Umbilical cord (tissue), 2 donors: ENCODE measurements around the gene CRLF3. TPM values are rescaled to one million over a fixed set of nuclear protein-coding genes. Genes with fewer than 3 reads are reported as not detected.
"Not testable (repeated sequence)": the region's sequence is repeated elsewhere in the genome, so short reads cannot be mapped to it uniquely, and the experiment has no call there.

Experiments used
- DNase-seq: peaks from one replicate; pipeline ENCODE4 v3.0.0-alpha.2; 2015; ENCODE audit warnings: low spot score
- total RNA-seq: library from RNA; depleted of rRNA; stranded (reverse); fragments of >200 nt; gene quantifications from one replicate; pipeline ENCODE4 v1.2.3, GENCODE V29; 2014; ENCODE audit warnings: low replicate concordance; ENCODE audit not compliant: insufficient read depth

CRLF3 gene, protein sequence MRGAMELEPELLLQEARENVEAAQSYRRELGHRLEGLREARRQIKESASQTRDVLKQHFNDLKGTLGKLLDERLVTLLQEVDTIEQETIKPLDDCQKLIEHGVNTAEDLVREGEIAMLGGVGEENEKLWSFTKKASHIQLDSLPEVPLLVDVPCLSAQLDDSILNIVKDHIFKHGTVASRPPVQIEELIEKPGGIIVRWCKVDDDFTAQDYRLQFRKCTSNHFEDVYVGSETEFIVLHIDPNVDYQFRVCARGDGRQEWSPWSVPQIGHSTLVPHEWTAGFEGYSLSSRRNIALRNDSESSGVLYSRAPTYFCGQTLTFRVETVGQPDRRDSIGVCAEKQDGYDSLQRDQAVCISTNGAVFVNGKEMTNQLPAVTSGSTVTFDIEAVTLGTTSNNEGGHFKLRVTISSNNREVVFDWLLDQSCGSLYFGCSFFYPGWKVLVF
- 4.6 TPM for total RNA-seq

DNA sequence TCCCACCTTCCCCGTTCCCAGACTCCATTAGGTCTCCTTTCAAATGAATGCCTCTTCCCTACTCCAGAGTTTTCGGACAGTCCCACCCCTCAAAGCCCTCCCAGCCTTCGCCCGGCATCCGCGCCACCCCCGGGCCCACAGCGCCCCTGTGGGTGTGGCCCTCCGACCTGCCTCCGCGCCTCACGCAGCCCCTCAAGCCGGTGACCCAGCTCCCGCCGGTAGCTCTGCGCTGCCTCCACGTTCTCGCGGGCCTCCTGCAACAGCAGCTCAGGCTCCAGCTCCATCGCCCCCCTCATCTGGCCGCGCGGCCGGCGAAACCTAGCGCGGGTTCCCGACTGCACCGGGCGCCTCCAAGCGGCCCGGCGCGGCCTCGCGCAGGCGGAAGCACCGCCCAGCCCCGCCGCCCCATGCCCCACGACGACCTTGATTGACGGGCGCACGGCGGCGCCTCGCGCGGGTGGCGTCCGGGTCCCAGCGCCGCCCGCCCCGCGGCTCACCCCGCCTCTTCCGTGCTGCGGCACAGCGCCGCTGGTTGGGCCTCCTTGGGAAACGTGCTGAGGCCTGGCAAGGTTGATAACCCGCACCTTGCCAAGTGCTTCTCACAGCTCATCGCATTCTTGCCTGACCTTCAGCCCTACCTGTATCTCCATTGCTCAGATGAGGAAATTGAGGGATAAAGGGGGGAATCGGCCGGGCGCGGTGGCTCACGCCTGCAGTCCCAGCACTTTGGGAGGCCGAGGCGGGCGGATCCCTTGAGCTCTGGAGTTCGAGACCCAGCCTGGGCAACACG lies at the start of gene CRLF3:
Gene CRLF3 (minus strand): TSS at position 337 of the 790 bp plus-strand sequence. CDS start 41 bp downstream, at position 296.
- peak; percentile 94 for DNase-seq

DNA sequence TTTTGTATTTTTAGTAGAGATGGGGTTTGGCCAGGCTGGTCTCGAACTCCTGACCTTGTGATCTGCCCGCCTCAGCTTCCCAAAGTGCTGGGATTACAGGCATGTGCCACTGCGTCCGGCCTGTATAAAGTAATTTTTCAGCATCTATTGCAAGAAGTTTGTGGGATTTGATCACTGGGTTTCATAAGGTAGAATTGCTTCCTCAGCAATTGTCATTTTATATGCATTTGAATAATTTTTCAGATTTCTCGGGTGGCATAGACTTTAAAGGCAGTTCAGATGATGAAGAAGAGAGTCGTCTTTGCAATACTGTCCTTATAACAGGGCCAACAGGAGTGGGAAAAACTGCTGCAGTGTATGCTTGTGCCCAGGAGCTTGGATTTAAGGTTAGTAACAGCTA lies 44.5 kb upstream of the CRLF3 start:
- no peak for DNase-seq

DNA sequence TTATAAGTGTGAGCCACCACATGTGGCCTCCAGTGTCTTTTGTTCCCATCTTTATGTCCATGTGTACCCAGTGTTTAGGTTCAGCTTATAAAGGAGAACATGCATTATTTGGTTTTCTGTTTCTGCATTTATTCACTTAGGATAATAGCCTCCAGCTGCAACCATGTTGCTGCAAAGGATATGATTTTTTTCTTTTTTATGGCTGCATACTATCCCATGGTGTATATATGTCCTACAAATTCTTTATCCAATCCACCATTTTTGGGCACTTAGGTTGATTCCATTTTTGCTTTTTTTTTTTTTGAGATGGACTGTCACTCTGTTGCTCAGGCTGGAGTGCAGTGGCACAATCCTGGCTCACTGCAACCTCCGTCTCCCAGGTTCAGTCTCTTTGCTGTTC lies 40.1 kb upstream of the CRLF3 start:
- DNase-seq: no peak

DNA sequence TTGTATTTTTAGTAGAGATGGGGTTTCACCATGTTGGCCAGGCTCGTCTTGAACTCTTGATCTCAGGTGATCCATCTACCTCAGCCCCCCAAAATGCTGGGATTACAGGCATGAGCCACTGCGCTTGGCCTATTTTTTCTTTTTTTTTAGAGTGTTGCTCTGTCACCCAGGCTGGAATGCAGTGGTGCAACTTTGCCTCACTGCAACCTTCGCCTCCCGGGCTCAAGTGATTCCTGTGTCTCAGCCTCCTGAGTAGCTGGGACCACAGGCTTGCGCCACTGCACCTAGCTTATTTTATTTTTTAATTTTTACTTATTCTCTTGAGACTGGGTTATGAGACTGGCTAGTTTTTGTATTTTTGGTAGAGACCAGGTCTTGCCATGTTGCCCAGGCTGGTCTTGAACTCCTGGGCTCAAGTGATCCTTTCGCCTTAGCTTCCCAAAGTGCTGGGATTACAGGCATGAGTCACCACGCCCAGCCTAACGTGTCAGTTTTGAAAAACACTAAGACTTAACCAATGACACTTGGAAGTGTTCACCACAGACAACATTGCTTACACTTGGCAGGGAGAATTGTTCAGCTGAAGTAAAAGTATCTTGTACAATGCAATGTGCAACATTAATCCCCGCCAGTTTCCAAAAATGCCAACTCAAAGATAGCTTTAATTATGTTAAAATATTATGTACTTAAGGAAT lies 34.2 kb upstream of the CRLF3 start:
- DNase-seq: no peak

DNA sequence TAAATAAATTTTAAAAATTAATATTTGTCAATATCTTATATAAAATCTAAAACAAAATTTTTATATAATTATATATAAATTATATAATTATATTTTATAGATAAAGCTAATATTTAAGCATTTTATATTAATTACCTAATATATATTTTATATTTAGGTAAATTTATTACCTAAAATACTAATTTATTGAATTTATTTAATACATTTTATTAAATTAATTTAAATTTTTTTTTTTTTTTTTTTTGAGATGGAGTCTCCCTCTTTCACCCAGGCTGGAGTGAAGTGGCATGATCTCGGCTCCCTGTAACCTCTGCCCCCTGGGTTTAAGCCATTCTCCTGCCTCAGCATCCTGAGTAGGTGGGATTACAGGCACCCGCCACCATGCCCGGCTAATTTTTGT lies 29.7 kb upstream of the CRLF3 start:
- DNase-seq: no peak

DNA sequence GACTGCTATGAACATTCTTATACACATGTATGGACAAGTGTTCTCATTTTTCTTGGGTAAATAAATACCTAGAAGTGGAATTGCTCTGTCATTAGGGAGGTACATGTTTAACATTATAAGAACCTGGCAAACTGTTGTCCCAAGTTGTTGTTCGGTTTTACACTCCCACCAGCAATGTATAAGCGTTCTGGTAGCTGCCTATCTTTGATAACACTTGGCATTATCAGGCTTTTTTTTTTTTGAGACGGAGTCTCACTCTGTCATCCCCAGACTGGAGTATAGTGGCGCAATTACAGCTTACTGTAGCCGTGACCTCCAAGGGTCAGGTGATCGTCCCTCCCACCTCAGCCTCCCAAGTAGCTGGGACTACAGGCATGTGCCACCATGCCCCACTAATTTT lies 23.5 kb upstream of the CRLF3 start:
- no peak for DNase-seq

DNA sequence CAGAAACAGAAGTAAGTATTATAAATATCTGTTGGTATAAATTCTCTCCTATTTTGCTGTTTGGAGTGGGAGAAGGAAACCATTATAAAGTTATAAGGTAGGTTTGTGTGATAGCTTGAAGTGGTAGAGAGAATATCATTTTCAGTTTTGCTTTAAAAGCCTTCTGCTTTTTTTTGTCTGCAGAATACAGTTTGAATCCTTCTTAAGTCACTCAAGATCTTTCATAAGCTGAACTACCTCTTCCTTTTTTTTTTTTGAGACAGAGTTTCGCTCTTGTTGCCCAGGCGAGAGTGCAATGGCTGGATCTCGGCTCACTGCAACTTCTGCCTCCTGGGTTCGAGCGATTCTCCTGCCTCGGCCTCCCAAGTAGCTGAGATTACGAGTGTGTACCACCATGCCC lies 16.3 kb upstream of the CRLF3 start:
- DNase-seq: no peak

DNA sequence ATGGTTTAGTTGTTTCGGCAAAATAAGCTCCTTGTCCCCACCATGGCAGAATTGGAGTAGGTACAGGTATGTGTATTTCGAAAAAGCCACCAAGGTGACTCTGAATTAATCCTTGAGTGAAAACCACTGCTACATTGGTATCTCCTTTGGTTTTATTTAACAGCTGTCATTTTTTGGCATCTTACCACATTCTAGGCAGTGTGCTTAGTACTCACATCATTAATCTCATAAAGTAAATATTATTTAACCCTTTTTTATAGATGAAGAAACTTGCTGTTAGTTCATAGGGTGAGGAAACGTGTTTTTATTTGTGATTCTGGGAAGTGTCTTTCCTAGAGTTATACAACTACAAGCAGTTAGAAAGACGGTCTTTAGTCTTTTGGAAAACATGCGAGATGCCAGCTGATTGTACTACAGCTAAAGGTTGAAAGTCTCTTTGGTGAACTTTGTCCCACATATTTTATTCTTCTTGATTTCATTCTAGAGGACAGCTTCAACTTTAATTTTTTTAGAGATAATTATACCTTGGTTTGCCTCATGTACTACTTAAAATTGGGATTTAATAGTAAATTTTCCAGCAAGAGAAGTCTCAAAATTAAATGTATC lies 13.8 kb upstream of the CRLF3 start:
- no peak for DNase-seq

DNA sequence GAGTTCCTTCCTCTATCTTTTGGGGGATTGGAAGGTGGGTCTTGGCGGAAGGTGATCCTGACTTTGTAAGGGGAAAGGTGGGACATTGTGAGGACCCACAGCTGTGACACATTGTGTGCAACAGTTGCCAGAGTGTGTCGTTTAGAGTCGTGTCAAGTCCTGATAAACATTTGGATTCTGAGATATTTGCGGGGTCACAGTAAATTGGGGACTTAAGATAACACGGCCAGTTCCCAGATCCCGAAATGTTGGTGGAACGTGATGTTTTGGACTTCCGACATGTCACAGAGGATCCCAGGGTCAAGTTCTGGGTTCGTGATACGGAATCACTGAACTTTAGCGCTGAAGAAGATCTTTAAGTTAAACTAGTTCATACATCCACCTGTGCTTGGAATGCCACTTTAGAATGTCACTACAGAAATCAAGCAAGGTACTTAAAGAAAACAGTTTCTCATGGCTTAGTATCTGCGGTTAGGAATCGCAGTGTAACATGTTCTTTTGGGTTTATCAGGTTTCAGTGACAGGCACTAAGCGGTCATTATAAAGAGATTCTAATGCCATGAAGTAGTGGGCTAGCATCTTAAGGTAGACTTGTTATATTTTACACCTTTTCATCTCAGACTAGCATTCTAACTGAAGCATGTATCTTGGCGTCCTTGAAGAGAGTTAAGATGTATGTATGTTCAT lies 8.1 kb upstream of the CRLF3 start:
- no peak for DNase-seq

DNA sequence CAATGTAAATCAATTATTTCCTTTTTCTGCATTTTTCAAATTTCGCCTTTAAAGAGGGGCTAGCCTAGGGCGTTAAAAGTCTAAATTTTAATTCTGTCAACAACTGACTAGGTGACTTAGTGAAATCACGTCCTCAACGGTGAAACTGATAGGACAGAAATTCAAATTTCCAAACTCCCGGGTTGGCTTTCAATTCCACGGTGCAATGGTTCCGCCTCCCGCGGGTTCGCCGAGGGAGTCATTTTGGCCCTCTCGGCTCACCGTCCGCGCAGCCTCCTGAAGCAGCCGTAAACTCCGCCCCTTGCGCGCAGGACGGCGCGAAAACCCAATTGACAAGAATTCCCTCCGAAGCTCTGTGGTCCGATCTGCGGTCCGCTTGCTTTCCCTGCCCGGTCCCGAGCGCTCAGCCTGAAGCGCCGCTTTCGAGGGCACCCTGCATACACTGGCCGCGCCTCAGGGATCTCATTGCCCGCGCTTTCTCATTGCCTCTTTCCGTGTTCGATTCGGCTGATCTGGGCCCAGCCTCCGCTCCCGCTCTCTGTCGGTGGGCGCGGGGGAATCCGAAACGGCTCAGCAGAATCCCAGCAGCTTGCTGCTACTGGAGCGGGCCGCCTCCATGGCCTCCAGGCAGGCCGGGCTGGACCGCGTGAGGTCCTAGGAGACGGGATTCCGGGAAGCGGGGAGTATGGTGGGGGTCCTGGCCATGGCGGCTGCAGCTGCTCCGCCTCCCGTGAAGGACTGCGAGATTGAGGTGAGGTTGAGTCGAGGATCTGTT lies 7.4 kb upstream of the CRLF3 start, which contains the start of gene ATAD5:
Gene ATAD5 (plus strand): TSS at position 304 of the 775 bp plus-strand sequence. CDS start 382 bp downstream, at position 686.
- peak; percentile 95 for DNase-seq

DNA sequence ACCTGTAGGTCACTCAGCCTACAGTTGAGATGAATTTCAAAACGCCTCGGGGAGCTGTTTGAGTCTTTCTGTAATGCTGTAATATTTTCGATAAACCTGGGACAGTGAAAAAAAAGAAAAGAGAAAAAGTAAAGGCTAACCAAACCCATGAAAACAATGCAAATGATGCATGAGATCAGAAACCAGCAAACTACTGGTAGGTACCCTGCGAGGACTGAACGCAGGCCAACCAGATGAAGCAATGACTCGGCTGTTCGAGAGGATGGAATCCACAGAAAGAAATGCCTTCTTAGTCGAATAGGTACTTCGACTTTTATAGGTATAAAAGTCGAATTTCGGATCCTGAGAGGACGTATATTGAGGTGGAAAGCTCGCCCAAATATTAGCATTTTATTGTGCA lies 6.8 kb upstream of the CRLF3 start:
- DNase-seq: peak; percentile 30

DNA sequence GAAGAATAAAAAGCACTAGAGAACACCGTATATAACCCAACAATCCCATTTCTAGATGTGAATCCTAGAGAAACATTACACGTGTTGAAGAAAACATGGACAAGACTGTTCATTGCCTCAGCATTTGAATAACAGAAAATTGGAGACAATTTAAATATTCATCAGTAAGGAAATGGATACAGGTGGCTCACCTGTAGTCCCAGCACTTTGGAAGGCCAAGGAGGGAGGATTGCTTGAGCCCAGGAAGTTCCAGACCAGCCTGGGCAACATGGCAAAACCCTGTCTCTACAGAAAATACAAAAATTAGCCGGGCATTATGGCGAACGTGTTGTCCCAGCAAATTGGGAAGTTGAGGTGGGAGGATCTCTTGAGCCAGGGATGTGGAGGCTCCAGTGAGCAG lies 4.5 kb upstream of the CRLF3 start:
- DNase-seq: no peak

DNA sequence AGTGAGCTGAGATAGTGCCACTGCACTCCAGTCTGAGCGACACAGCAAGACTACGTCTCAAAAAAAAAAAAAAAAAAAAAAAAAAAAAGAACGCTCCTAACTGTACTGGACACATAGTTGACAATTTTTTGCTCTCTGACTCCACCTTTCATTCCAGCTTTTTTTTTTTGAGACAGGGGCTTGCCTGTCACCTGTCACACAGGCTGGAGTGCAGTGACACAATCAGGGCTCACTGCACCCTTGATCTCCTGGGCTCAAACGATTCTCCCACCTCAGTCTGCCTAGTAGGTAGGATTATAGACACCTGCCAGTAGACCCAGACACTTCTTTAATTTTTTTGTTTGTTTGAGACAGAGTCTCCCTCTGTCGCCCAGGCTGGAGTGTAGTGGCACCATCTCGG lies 2.6 kb upstream of the CRLF3 start:
- no peak for DNase-seq

DNA sequence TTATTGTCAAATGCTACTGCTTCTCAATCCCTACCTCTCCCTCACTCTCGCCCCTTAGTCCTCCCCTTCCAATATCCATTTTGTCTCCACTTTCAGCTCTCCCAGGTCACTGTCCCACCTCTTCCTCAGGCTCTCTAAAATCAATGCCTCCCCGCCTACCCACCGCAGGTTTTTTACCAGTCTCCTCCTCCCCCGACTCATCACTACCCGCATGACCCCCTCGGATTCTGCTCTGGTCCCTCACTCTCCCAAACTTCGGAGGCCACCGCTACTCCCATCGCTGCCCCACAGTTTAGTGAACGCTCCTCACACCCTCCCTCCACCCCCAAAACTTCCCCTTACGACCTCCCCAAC lies 513 bp downstream of the CRLF3 start:
- DNase-seq: no peak

DNA sequence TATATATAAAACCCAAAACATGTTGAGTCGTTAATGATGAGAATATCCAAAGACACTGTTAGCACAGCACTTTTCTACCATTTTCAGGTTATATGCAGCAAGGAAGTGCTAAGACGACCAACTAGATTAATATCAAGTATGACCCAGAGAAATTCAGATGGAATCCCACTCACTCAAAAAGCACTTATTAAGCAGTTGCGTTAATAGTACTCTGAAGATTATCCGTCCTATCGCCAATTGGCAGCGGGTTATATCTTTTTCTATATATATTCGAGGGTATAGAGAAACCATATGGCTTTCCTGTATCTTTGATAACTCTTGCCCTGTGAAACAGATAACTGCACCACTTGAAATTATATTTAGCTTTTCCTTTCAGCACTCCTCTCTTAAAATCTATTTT lies 1.1 kb downstream of the CRLF3 start:
- no peak for DNase-seq

DNA sequence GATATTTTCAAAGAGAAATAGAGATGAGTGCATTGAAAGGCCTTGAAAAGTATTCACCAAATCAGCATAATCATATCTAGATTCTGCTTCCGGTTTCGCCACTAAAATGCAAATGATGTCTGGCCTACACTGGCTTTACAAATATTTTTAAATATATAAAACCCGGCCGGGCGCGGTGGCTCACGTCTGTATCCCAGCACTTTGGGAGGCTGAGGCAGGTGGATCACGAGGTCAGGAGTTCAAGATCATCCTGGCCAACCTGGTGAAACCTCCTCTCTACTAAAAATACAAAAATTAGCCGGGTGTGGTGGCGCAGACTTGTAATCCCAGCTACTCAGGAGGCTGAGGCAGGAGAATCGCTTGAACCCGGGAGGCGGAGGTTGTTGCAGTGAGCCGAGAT lies 1.6 kb downstream of the CRLF3 start:
- not testable (repeated sequence) for DNase-seq

DNA sequence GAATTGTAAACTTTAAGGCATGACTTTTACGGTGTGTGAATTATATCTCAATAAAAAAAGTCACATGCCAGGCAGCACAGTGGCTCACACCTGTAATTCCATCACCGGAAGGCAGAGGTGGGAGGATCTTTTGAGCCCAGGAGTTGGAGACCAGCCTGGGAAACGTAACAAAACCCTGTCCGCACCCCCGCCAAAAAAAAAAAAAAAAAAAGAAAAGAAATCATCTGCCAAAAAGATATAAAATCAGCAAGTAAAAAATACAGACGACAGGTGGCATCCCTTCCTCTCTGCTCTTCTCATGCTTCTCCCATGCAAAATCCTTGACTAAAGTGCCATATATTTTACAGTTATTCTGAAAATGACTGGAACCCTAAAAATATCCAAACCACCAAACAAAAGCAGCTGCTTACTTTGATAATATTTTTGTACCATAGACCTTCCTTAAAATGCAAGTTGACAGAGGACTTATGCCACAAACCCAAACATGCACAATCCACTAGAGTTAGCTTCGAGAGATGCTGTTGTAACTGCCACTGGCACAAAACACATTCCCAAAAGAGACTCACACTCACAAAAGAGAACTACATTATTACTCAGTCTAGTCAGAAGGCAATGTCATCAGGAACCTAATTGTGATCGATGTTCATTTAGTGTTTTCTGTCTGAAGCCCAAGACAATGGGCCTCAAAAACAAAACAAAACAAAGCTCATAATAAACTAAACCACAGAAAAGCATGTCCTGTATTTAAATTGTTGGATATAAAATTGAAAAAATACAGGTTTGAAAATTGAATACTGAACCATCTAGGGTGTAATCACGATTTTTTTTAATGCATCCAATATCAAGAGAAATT lies 2.4 kb downstream of the CRLF3 start:
- no peak for DNase-seq

DNA sequence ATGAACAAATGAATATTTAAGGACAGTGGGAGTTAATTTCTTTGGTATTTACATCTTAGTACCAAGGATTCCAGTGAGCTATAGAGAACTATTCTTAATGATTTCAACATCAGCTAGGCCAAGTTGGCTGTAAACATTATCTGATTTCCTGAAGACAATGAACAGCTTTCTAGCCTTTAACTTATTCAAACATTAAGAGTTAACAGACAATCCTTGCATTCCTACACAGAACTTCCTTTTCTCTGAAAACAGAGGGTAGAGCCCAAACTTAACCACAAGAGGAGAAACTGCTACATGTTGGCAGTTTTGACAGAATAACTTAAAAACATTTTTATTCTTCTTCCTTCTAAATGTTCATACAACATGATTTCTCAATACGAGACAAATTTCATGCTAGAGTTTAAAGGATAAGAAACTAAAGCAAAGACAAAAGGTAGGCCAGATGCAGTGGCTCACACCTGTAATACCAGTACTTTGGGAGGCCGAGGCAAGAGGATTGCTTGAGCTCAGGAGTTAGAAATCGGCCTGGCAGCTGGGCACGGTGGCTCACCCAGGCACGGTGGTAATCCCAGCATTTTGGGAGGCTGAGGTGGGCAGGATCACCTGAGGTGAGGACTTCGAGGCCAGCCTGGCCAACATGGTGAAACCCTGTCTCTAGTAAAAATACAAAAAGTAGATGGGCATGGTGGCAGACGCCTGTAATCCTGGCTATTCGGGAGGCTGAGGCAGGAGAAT lies 4.4 kb downstream of the CRLF3 start:
- no peak for DNase-seq

DNA sequence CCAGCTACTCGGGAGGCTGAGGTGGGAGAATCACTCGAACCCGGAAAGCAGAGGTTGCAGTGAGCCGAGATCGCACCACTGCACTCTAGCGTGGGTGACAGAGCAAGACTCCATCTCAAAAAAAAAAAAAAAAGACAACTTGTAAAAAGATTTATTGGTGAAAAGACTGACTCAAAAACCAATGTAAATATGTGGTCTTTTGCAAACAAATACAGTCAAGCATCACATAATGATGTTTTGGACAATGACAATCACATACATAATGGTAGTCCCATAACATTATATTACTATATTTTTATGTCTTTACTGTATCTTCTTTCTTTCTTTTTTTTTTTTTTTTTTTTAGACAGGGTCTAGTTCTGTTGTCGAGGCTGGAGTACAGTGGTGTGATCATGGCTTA lies 8.3 kb downstream of the CRLF3 start:
- DNase-seq: no peak
